ENCODE results near the gene ATXN1. TPM values are rescaled to one million over a fixed set of nuclear protein-coding genes. Genes with fewer than 3 reads are reported as not detected.

The ATXN1 gene
- 1 to 10 TPM in 1 of 6 donors, under 1 TPM in 4, not detected in 1; 0.14 to 1.2 (median 0.60) TPM for polyA plus RNA-seq (ENCODE audit: low read depth in 6 of 6)

DNA sequence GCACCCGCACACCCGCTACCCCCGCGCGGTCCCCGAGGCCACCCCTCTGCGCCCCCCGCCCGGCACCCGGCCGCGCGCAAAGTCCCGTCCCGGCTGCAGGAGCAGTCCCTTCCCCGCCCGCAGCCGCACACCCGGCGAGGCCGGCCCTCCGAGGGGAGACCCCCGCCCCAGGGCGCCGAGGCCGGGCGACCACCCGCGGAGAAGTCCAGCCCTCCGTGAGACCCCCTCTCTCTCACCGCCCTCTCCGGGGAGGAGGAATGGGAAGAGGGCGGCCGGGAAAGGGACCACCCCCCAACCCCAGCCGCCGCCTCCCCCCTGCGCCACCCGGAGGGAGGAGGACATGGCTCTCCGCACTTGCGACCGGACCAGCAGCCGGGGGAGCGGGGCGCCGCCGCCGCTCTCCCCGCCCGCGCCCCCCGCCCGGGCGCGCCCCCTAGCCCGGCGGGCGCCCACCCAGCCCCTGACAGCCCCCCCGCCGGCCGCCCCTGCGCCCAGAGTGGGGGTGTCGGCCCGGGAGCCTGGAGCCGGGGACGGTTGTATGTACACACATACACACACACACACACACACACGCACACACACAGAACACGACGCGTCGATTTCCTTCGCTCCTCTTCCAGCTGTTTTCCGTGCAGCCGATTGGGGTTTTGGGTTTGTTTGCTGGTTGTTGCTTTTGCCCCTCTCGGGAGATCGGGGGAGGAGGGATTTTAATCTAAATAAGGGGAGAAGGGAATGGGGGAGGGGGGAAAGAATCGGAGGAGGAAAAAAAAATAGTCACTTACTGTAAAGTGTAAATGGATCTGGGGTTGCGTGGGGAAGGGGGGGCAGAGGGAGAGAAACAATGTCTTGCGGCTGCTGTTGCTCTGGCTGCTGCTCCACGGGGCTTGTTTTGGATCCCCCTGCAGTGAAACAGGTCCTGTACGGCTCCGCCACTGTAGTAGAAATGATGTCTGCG, at the start of gene ATXN1:
ATXN1 (minus strand) TSS at position 945 of the 955 bp plus-strand sequence.
- Mint-ChIP-seq H3K27me3 (peaks cover 15 to 24% (median 22%) of the 10 kb centered on the region in 3 donors), H3K4me3 (peak within 1 kb of the TSS; percentile 89 to 97 (median 93)), H3K36me3 (peaks cover 0 to 8% of the 10 kb centered on the region in 2 donors), H3K4me1 (peaks cover 18 to 31% (median 30%) of the 10 kb centered on the region in 3 donors), H3K27ac (peak within 1 kb of the TSS; percentile 81 to 99 (median 94)), H3K9me3 (no peaks in the 10 kb centered on the region)
- DNase-seq = peak; percentile 11
- ATAC-seq (ENCODE audit: low read depth in 2 of 2) = peak; percentile 9 to 13

DNA sequence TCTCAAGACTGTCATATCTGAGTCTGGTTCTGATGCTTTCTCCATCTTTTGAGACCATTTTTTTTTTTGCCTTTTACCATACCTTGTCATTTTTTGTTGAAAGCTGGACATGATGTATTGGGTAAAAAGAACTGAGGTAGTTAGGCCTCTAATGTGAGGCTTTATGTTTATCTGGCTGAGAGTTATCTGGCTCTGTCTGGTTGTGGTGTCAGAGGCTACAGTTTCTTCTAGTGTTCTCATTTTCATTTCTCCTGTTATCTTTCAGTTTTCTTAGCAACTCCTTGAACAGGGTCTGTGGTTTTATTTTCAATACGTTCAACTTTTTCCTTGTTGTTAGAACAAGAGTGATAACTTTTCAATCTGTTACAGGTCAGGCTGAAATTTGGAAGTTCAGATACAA, 49.2 kb upstream of the ATXN1 start:
- no peak for DNase-seq
- H3K4me1 Mint-ChIP-seq = no peaks in the 10 kb centered on the region
- H3K27ac Mint-ChIP-seq = no peak overlapping the region
- no peak overlapping the region for H3K4me3 Mint-ChIP-seq
- peaks cover 16 to 40% (median 33%) of the 10 kb centered on the region in 7 donors for H3K9me3 Mint-ChIP-seq
- peaks cover 4 to 30% of the 10 kb centered on the region in 2 donors for H3K36me3 Mint-ChIP-seq
- H3K27me3 Mint-ChIP-seq = peaks cover 4 to 9% (median 7%) of the 10 kb centered on the region in 3 donors
- ATAC-seq (ENCODE audit: low read depth in 2 of 2) = no peak

DNA sequence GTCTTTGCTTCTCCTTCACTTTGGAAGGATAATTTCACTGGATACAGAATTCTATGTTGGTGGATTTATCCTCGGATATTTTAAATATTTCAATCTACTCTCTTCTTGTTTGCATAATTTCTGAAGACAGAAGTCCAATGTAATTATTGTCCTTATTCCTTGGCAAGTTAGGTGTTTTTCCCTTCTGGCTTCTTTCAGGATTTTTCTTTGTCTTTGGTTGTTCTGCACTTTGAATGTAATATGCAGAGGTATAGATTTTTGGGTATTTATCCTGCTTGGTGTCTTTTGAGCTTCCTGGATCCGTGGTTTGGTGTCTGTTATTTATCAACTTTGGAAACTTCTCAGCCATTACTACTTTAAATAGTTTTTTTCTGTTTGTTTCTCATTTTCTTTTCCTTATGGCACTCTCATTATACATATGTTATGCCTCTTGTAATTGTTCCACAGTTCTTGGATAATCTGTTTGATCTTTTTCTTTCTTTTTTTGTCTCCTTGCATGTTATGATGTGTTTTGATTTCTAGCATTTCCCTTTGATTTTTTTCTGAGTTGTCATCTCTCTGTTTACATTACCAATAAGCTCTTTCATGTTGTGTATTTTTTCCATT, 48.6 kb upstream of the ATXN1 start:
- Mint-ChIP-seq H3K4me3 (no peak overlapping the region), H3K4me1 (no peaks in the 10 kb centered on the region), H3K27me3 (peaks cover 4 to 9% (median 7%) of the 10 kb centered on the region in 3 donors), H3K9me3 (peaks cover 16 to 40% (median 33%) of the 10 kb centered on the region in 7 donors), H3K36me3 (peaks cover 4 to 30% of the 10 kb centered on the region in 2 donors), H3K27ac (no peak overlapping the region)
- DNase-seq (no peak), ATAC-seq (ENCODE audit: low read depth in 2 of 2) (no peak)

DNA sequence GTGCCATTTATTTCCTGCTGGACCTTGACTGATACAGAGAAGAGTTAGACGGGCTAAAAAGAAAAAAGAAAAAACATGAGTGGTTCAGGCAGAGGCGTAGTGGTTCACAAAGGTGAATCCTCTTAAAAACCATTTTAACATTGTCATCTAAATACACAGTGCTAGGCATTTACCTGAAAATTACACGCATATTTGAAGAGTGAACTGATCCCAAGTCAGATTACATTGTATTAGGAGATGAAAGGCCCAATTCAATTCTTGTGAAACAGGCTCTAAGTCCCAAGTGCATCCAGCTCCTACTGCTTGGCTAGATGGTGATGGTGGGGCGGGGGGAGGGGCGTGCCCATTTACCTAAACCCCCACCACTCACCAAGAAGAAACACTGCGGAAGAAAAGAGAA, 46.7 kb upstream of the ATXN1 start:
- no peak overlapping the region for H3K27ac Mint-ChIP-seq
- DNase-seq (no peak), ATAC-seq (ENCODE audit: low read depth in 2 of 2) (no peak)
- peaks cover 4 to 9% (median 7%) of the 10 kb centered on the region in 3 donors for H3K27me3 Mint-ChIP-seq
- H3K4me3 Mint-ChIP-seq = no peak overlapping the region
- H3K9me3 Mint-ChIP-seq = peaks cover 15 to 30% (median 26%) of the 10 kb centered on the region in 7 donors
- H3K4me1 Mint-ChIP-seq = no peaks in the 10 kb centered on the region
- peaks cover 4 to 24% of the 10 kb centered on the region in 2 donors for H3K36me3 Mint-ChIP-seq

DNA sequence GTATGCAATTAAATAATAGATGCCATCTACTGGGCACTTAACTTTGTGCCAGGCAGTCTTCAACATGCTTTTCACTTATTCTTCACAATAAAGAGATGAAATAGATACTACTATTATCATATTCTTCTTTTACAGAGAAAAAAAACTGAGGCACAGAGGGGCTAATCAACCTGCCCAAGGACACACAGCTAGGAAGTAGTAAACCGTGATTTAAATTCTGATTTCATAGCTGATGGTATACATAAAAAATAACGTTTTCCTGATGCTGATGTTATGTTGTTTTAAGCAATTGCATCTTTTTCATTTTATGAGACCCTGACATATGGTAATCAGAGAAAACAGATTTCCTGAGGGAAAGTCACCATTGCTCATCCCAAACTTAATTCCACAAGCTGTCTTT, 45.1 kb upstream of the ATXN1 start:
- H3K9me3 Mint-ChIP-seq = peaks cover 6 to 16% (median 12%) of the 10 kb centered on the region in 7 donors
- no peak overlapping the region for H3K4me3 Mint-ChIP-seq
- peaks cover 0 to 9% (median 7%) of the 10 kb centered on the region in 3 donors for H3K27me3 Mint-ChIP-seq
- ATAC-seq (ENCODE audit: low read depth in 2 of 2) (no peak), DNase-seq (no peak)
- no peaks in the 10 kb centered on the region for H3K4me1 Mint-ChIP-seq
- peaks cover 0 to 15% of the 10 kb centered on the region in 2 donors for H3K36me3 Mint-ChIP-seq
- H3K27ac Mint-ChIP-seq = no peak overlapping the region

DNA sequence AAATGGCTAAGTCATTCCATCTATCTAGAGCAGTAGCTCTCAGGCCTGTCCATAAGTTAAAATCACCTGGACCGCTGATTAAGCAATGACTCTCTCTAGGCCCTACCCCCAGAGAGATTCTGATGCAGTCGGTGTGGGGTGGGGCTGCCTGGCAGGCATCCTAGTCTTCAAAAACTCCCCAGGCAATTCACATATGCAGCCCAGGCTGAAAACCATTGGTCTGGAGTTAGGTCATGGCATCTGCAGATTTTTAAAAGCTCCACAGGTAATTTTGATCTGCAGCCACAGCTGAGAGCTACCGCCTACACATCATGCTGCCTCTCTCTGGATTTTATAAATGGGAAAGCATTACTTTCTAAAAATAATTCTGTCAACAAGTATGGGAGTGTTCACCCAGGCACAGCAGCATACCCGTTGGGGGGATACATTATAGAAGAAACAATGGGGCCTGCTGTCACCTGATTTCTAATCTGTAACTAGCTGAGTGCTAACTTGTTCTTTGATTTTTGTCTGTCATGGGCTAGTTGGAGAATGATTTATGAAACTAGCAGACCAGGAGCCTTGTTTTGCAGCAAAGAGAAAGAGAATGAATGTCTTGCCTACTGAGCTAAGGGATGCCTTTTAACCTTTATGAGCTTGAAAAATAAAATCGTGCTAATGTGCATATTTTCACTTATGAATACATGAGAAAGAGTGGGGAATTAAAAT, 44.1 kb upstream of the ATXN1 start:
- H3K27ac Mint-ChIP-seq = no peak overlapping the region
- H3K4me3 Mint-ChIP-seq = no peak overlapping the region
- DNase-seq = no peak
- peaks cover 0 to 14% of the 10 kb centered on the region in 2 donors for H3K36me3 Mint-ChIP-seq
- no peaks in the 10 kb centered on the region for H3K4me1 Mint-ChIP-seq
- H3K27me3 Mint-ChIP-seq = peaks cover 0 to 9% (median 6%) of the 10 kb centered on the region in 3 donors
- no peak for ATAC-seq (ENCODE audit: low read depth in 2 of 2)
- H3K9me3 Mint-ChIP-seq = peaks cover 5 to 14% (median 8%) of the 10 kb centered on the region in 7 donors

DNA sequence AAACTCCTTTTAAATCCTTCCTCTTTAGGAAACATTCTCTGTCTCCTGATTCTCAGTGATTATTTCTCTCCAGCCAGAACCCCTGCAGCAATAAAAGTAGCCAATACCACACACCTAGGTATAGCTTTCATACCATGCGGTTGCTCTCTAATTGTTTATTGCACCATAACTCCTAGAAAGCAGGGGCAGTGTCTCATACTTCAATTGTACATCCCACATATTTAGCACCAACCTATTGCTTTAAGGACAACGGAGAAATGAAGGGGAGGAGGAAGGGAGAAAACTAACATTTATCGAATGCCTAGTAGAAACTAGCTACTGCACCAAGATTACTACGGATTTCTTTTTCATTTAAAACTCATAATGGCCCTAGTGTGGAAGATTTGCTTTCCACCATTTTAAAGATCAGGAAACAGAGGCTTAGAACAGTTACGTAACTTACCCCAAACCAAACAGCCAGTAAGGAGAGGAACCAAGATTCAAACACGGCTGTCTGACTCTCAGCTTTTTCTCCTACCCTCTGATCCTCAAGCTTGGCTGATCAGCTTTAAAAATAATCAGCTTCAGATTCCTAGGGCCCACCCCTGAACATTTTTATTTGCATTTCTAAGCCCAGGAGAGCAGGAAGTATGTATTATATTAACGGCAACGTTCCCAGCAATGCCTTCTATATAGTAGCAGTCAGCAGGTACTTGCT, 43.4 kb upstream of the ATXN1 start:
- Mint-ChIP-seq H3K4me1 (no peaks in the 10 kb centered on the region), H3K4me3 (no peak overlapping the region), H3K27me3 (peaks cover 0 to 9% (median 0%) of the 10 kb centered on the region in 3 donors), H3K9me3 (peaks cover under 1 to 7% (median 3%) of the 10 kb centered on the region in 7 donors), H3K36me3 (peaks cover 0 to 7% of the 10 kb centered on the region in 2 donors), H3K27ac (no peak overlapping the region)
- DNase-seq (no peak), ATAC-seq (ENCODE audit: low read depth in 2 of 2) (no peak)

DNA sequence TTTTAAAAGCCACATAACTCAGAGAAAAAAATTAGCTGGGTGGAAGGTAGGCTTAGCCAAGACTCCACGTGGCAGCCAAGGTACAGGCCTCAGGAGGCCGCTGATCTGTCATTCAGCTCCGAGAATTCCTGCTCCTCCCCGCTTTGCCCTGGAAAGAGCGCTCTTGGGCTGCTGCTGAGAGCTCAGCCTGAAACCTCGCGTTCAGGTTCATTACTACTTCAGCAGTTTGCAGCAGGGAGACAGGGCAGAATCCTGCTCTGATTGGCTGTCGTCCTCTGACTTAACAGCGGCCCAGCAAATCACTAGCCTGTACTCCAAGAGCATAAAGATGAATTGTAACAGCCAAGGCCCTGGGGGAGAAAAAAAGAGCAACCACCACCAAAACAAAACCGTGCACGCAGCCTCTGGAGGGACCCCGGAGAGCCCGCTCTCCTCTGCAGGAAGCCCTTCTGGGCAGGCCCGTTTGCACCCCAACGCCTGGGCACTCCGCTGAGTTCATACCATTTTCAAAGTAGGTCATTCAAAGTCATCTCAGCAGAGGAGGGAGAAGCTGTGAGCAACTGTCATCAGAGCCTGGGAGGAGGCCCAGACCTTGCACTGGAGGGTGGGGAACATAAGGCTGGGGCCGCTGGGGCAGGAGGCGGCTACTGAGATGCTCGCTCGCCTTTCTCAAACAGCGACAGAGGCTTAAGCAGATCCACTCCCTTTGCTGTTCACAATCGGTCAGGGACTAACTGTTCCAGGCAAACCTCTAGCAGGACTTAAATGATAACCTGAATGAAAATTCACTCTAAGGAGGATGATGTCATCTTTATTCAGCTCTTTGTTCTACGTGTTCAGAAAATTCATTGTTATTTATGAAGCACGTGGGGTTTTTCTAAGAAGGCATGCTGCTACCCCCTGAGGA, 42.3 kb upstream of the ATXN1 start:
- no peak overlapping the region for H3K4me3 Mint-ChIP-seq
- H3K36me3 Mint-ChIP-seq = no peaks in the 10 kb centered on the region
- no peak overlapping the region for H3K27ac Mint-ChIP-seq
- H3K9me3 Mint-ChIP-seq = no peaks in the 10 kb centered on the region
- peaks cover 0 to 1% (median 0%) of the 10 kb centered on the region in 3 donors for H3K27me3 Mint-ChIP-seq
- no peak for DNase-seq
- no peaks in the 10 kb centered on the region for H3K4me1 Mint-ChIP-seq
- no peak for ATAC-seq (ENCODE audit: low read depth in 2 of 2)

DNA sequence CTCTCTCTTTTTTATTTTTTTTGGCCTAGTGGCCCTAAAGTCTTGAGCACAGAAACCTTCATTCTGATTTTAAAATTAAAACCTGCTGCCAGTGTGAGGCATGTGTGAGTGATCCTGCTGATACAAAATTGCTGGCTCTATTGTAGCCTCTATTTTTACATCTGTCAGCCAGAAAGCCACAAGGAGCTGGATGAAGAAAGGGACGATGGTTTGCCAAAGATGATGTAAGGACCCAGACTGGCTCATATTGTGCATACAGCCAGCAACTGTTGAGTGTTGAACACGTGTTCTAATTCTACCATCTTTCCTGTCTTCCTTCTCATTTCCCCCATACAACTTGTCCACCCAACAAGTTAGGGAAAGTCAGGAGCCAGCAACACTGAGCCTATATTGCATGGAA, 40.8 kb upstream of the ATXN1 start:
- Mint-ChIP-seq H3K4me1 (no peaks in the 10 kb centered on the region), H3K36me3 (no peaks in the 10 kb centered on the region), H3K27me3 (no peaks in the 10 kb centered on the region), H3K4me3 (no peak overlapping the region), H3K9me3 (no peaks in the 10 kb centered on the region), H3K27ac (no peak overlapping the region)
- DNase-seq (no peak), ATAC-seq (ENCODE audit: low read depth in 2 of 2) (no peak)

DNA sequence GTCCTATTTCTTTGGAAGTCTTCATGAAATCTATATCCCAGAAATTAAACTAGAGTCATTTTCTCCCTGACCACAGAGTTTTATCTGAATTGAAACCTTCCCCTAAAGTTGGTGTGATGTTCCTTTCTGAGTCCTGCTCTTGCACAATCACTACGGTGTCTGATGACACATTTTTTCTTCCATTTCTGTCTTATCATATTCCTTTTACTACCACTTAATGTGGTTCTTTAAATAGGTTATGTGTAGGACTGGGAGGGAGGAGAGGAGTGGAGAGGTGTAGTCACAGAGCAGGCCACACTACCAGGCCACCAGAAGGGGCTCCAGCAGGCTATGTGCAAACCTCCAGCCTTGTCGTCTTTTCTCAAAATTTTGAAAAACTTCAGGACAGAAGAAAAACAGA, 39.7 kb upstream of the ATXN1 start:
- DNase-seq (no peak), ATAC-seq (ENCODE audit: low read depth in 2 of 2) (no peak)
- H3K4me3 Mint-ChIP-seq = no peak overlapping the region
- no peaks in the 10 kb centered on the region for H3K9me3 Mint-ChIP-seq
- H3K36me3 Mint-ChIP-seq = no peaks in the 10 kb centered on the region
- no peaks in the 10 kb centered on the region for H3K4me1 Mint-ChIP-seq
- no peaks in the 10 kb centered on the region for H3K27me3 Mint-ChIP-seq
- H3K27ac Mint-ChIP-seq = no peak overlapping the region

DNA sequence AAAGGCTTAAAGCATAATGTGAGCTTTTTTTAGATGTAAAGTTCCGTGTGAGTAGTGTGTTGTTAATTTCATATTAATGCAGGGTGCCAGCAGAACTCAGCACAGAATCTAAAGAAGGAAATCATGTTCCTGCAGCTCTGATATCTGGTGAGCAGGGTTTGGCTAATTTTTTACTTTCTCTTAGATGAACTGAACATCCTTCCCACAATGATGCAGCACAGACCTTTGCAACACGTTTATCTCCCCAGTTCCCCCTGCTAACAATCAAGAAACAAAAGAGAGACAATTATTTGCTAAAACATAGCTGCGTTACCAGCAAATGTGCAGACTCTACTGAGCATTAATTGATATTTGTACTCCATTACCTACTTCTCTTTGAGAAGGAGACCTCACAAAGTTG, 39.1 kb upstream of the ATXN1 start:
- Mint-ChIP-seq H3K27ac (no peak overlapping the region), H3K4me1 (no peaks in the 10 kb centered on the region), H3K27me3 (no peaks in the 10 kb centered on the region), H3K9me3 (no peaks in the 10 kb centered on the region), H3K4me3 (no peak overlapping the region), H3K36me3 (no peaks in the 10 kb centered on the region)
- no peak for ATAC-seq (ENCODE audit: low read depth in 2 of 2)
- no peak for DNase-seq

All from naive B cell (primary cell).